Retinal pigment epithelial cell (primary cell): ENCODE results near the gene HBG1.

Experiments
- DNase-seq: peaks from one replicate; pipeline ENCODE4 v3.0.0-alpha.2; 2010; ENCODE audit warnings: low read depth
- H3K4me3 ChIP-seq: 2 replicates; pipeline ENCODE4 v1.5.1; 2011; ENCODE audit warnings: mild to moderate bottlenecking, low read length, control low read depth, moderate library complexity
- TF ChIP-seq, protein P1 (sequence below): conservative IDR thresholded peaks from 2 replicates; pipeline ENCODE4 v1.5.1; 2011; ENCODE audit warnings: low read depth, low read length, control low read depth, inconsistent platforms

Gene HBG1

DNA sequence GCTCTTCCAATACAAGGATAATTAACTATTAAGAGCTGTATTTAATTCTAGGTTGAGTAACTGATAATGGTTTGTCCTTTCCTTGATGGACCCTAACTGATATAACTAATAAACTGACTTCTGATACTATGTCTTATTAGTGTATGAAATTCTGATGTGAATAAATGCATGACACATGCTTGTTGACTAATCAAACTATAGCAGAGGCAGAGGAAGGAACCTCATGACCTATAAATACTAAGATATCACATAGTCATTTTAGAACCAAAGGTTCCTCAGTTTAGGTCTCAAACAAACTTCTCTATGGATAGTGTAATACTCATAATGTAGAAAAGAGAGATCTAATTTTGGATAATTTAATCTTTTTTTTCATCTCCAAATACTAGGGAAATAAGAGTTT lies 10.6 kb downstream of the HBG1 start:
- H3K4me3 ChIP-seq, result no peak overlapping the region
- DNase-seq, result no peak
- TF ChIP-seq, protein P1, sequence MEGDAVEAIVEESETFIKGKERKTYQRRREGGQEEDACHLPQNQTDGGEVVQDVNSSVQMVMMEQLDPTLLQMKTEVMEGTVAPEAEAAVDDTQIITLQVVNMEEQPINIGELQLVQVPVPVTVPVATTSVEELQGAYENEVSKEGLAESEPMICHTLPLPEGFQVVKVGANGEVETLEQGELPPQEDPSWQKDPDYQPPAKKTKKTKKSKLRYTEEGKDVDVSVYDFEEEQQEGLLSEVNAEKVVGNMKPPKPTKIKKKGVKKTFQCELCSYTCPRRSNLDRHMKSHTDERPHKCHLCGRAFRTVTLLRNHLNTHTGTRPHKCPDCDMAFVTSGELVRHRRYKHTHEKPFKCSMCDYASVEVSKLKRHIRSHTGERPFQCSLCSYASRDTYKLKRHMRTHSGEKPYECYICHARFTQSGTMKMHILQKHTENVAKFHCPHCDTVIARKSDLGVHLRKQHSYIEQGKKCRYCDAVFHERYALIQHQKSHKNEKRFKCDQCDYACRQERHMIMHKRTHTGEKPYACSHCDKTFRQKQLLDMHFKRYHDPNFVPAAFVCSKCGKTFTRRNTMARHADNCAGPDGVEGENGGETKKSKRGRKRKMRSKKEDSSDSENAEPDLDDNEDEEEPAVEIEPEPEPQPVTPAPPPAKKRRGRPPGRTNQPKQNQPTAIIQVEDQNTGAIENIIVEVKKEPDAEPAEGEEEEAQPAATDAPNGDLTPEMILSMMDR, result no peak

DNA sequence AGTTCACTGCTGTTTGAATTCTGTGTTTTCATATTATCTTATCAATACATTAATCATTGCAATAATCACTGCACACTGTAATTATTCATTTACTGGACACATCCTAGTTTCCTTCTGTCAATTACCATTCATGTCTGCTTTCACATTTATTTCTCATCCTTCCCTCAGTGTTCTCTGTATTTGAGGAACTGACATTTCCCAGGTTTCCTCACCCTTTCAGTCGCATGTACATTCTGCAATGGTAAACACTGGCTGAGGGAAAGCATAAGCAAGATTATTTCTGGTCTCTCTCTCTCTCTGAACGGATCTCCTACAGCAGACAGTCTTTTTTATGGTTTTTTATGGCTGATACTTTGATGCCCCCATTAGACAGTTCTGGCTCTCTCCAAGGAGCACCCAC lies 11.2 kb downstream of the HBG1 start:
- no peak overlapping the region for H3K4me3 ChIP-seq
- DNase-seq, result no peak
- TF ChIP-seq, protein P1, result no peak

DNA sequence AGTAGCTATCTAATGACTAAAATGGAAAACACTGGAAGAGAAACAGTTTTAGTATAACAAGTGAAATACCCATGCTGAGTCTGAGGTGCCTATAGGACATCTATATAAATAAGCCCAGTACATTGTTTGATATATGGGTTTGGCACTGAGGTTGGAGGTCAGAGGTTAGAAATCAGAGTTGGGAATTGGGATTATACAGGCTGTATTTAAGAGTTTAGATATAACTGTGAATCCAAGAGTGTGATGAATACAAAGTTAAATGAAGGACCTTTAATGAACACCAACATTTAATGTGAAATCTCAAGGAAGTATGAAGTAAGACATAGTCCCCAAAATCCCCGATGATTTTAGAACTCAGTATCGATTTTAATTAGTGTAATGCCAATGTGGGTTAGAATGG lies 12.2 kb downstream of the HBG1 start:
- H3K4me3 ChIP-seq, result no peak overlapping the region
- no peak for DNase-seq
- TF ChIP-seq, protein P1, result no peak

DNA sequence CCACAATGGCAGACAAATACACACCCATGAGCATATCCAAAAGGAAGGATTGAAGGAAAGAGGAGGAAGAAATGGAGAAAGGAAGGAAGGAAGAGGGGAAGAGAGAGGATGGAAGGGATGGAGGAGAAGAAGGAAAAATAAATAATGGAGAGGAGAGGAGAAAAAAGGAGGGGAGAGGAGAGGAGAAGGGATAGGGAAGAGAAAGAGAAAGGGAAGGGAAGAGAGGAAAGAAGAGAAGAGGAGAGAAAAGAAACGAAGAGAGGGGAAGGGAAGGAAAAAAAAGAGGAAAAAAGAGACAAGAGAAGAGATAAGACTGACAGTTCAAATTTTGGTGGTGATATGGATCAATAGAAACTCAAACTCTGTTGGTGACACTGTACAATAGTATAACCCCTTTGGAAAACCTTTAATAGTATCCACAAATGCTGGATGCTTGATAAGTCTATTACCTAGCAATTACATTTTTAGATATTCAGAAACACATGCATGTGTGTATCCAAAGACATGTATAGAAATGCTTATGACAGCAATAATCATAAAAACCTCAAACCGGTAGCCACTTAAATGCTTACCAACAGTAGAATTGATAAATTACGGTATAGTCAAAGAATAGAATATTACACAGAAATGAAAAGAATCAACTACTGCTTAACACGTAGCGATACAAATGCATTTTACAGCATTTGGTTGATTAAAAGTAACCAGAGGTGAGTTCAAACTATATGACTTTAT lies 14.1 kb downstream of the HBG1 start:
- no peak for DNase-seq
- H3K4me3 ChIP-seq, result no peak overlapping the region
- TF ChIP-seq, protein P1, result no peak

DNA sequence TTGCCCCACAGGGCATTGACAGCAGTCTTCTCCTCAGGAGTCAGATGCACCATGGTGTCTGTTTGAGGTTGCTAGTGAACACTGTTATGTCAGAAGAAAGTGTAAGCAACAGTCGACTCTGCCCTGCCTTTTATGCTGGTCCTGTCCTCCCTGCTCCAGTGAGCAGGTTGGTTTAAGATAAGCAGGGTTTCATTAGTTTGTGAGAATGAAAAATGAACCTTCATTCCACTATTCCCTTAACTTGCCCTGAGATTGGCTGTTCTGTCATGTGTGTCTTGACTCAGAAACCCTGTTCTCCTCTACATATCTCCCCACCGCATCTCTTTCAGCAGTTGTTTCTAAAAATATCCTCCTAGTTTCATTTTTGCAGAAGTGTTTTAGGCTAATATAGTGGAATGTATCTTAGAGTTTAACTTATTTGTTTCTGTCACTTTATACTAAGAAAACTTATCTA lies 15.2 kb downstream of the HBG1 start, which contains the start of gene HBD:
Gene HBD (minus strand): TSS at position 103 of the 454 bp plus-strand sequence. CDS start 50 bp downstream, at position 53.
- DNase-seq, result no peak
- TF ChIP-seq, protein P1, result no peak
- H3K4me3 ChIP-seq, result no peak within 1 kb of the TSS

DNA sequence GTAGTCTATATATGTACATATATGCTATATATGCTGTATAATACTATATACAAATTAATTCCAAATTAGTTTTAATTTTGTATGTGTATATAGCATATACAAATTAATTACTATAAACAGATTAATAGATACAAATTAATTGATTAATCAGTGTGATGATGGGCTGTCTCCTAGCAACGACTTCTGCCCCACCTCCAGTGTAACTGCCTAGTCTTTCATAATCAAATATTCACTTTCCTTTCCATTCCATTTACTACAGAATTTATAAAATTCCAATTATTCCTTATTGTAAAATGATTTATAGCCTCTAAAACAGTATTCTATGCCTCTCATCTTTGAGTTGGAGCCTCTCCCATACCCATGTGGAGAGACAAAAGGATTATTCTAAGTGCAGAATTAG lies 16.4 kb downstream of the HBG1 start:
- H3K4me3 ChIP-seq, result no peak overlapping the region
- no peak for DNase-seq
- TF ChIP-seq, protein P1, result no peak

DNA sequence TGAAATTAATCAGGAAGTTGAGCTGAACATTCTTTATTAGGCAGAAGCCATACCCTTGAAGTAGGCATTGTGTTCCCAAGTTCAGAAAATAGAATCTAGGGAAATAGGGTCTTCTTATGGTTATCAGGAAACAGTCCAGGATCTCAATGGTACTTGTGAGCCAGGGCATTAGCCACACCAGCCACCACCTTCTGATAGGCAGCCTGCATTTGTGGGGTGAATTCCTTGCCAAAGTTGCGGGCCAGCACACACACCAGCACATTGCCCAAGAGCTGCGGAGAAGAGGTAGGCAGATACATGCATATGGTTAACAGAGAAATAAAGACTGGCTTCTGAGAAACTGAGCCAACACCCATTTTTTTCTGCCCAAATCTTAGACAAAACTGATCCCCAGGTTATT lies 16.8 kb downstream of the HBG1 start:
- DNase-seq, result no peak
- TF ChIP-seq, protein P1, result no peak
- H3K4me3 ChIP-seq, result no peak overlapping the region
